ENCODE measurements around the gene SPEF2.
"Not testable (repeated sequence)": the region's sequence is repeated elsewhere in the genome, so short reads cannot be mapped to it uniquely, and the experiment has no call there.

The SPEF2 gene

GRCh38 chr5:35828082-35828598 lies 210.5 kb downstream of the SPEF2 start:
- DNase-seq, result no peak

- DNase-seq, result no peak
Observed at GRCh38 chr5:35830587-35830986, 212.9 kb downstream of the SPEF2 start.

GRCh38 chr5:35832762-35833161 lies 215.1 kb downstream of the SPEF2 start:
- no peak for DNase-seq

GRCh38 chr5:35833224-35833623 lies 215.6 kb downstream of the SPEF2 start:
- DNase-seq, result no peak

- DNase-seq, result no peak
Observed at GRCh38 chr5:35835796-35836742, 218.4 kb downstream of the SPEF2 start.

- no peak for DNase-seq
Observed at GRCh38 chr5:35838370-35839042, 220.8 kb downstream of the SPEF2 start.

GRCh38 chr5:35842856-35843255 lies 225.2 kb downstream of the SPEF2 start:
- DNase-seq, result no peak

GRCh38 chr5:35845508-35845907 lies 227.8 kb downstream of the SPEF2 start:
- DNase-seq, result not testable (repeated sequence)

GRCh38 chr5:35847491-35847890 lies 229.8 kb downstream of the SPEF2 start:
- no peak for DNase-seq

- no peak for DNase-seq
Observed at GRCh38 chr5:35847961-35848360, 230.3 kb downstream of the SPEF2 start.

GRCh38 chr5:35849860-35850259 lies 232.2 kb downstream of the SPEF2 start:
- DNase-seq, result no peak

- no peak for DNase-seq
Observed at GRCh38 chr5:35850967-35851680, 233.5 kb downstream of the SPEF2 start.

GRCh38 chr5:35852084-35852734 lies 234.5 kb downstream of the SPEF2 start:
- no peak for DNase-seq

- DNase-seq, result no peak
Observed at GRCh38 chr5:35852773-35853172, 235.1 kb downstream of the SPEF2 start.

GRCh38 chr5:35853631-35854030 lies 236.0 kb downstream of the SPEF2 start:
- DNase-seq, result no peak

GRCh38 chr5:35854248-35854647 lies 236.6 kb downstream of the SPEF2 start:
- DNase-seq, result no peak

GRCh38 chr5:35855187-35855586 lies 237.5 kb downstream of the SPEF2 start:
- no peak for DNase-seq

GRCh38 chr5:35856186-35856764 lies 238.6 kb downstream of the SPEF2 start:
- not testable (repeated sequence) for DNase-seq

- DNase-seq, result no peak
Observed at GRCh38 chr5:35856765-35857351, 239.2 kb downstream of the SPEF2 start, which contains the start of gene IL7R. TSS of gene IL7R (plus strand) at chr5:35856891. CDS start at chr5:35856978, 87 bp downstream.

- DNase-seq, result no peak
Observed at GRCh38 chr5:35857606-35858205, 240.0 kb downstream of the SPEF2 start.

GRCh38 chr5:35859101-35859661 lies 241.5 kb downstream of the SPEF2 start:
- DNase-seq, result no peak

Data from GF-D8 (cell line).